ENCODE results near the gene RPL36A.

The RPL36A gene

GRCh38 chrX:101417190-101417589, 26.4 kb downstream of the RPL36A start:
- Histone ChIP-seq H3K27me3 (no peaks in the 10 kb centered on the region), H3K36me3 (no peaks in the 10 kb centered on the region; the same call in 1 of the 2 replicates), H3K4me3 (ENCODE audit: low read depth, low read length) (no peak overlapping the region), H3K9me3 (no peaks in the 10 kb centered on the region), H3K4me1 (peaks cover 6% of the 10 kb centered on the region; the same call in 1 of the 2 replicates)
- DNase-seq = no peak
- TF ChIP-seq, protein P1, sequence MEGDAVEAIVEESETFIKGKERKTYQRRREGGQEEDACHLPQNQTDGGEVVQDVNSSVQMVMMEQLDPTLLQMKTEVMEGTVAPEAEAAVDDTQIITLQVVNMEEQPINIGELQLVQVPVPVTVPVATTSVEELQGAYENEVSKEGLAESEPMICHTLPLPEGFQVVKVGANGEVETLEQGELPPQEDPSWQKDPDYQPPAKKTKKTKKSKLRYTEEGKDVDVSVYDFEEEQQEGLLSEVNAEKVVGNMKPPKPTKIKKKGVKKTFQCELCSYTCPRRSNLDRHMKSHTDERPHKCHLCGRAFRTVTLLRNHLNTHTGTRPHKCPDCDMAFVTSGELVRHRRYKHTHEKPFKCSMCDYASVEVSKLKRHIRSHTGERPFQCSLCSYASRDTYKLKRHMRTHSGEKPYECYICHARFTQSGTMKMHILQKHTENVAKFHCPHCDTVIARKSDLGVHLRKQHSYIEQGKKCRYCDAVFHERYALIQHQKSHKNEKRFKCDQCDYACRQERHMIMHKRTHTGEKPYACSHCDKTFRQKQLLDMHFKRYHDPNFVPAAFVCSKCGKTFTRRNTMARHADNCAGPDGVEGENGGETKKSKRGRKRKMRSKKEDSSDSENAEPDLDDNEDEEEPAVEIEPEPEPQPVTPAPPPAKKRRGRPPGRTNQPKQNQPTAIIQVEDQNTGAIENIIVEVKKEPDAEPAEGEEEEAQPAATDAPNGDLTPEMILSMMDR (IDR thresholded peaks at IDR 0.05; ENCODE audit: low read depth, low read length) = no peak

DNA sequence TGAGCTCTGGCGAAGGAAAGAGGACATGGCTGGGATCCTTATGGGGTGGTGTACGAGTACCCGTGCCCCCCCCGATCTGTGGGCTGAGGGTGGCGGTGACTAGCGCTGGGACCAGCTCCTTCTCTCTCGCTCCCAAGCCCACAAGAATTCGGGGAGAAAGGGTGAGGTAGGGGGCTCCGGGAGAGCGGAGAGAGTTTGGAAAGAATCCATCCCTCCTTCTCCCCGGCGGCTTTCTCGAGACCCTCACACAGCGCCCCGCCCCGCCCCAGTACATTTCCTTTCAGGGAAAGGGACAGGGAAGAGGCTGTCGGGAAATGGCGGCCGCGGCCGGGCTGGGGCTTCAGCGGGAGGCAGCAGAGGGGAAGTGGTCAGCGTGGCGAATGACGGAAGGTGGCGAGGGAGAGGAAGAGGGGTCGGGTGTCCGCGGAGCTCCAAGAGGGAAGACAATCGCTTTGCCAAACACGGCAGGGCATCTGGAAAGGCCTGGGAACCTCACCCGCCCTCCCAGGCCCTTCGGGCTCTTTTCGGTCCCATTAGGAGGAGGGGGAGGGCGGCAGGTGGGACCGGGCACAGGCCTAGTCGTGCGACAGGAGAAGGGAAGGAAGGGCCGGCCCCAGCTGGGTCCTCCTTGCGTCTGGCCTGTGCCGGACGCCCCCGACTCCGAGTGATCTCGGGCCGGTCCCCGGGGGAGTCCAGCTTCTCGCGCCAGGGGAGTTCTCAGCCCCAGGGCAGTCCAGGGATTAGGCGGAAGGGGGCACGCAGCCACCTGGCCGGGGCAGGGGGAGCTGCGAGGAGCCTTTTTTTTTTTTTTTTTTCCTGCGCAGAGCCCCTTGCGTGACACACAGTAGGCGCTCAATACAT, 27.4 kb downstream of the RPL36A start:
- H3K9me3 ChIP-seq = no peaks in the 10 kb centered on the region
- DNase-seq = peak; percentile 64
- H3K4me1 ChIP-seq = peaks cover 6% of the 10 kb centered on the region; the same call in 1 of the 2 replicates
- TF ChIP-seq, protein P1 (IDR thresholded peaks at IDR 0.05; ENCODE audit: low read depth, low read length) = no peak
- H3K4me3 ChIP-seq (ENCODE audit: low read depth, low read length) = peak overlapping the region; percentile 64
- H3K36me3 ChIP-seq = no peaks in the 10 kb centered on the region; the same call in 1 of the 2 replicates
- H3K27me3 ChIP-seq = no peaks in the 10 kb centered on the region

DNA sequence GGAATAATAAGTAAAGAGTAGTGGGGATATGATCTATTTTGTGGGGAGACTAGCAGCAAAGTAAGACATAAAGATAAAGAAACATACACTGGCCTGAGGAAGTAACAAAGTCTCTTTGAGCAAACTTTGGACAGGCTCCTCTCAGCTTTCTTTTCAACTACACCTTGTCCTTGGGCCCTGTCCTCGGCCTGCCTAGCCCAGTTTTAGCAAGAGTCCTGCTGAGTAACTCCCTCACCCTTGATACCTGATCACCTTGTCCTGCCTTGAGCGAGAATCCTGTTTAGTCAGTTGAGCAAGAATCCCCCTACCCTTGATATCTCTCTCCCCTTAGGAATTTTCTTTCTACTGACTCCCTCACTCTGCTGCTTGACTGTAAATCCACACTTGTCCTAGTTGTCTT, 28.7 kb downstream of the RPL36A start:
- Histone ChIP-seq H3K4me3 (ENCODE audit: low read depth, low read length) (no peak overlapping the region), H3K9me3 (no peaks in the 10 kb centered on the region), H3K36me3 (no peaks in the 10 kb centered on the region; the same call in 1 of the 2 replicates), H3K4me1 (peaks cover 6% of the 10 kb centered on the region; the same call in 1 of the 2 replicates), H3K27me3 (no peaks in the 10 kb centered on the region)
- TF ChIP-seq, protein P1 (IDR thresholded peaks at IDR 0.05; ENCODE audit: low read depth, low read length) = no peak
- DNase-seq = no peak

DNA sequence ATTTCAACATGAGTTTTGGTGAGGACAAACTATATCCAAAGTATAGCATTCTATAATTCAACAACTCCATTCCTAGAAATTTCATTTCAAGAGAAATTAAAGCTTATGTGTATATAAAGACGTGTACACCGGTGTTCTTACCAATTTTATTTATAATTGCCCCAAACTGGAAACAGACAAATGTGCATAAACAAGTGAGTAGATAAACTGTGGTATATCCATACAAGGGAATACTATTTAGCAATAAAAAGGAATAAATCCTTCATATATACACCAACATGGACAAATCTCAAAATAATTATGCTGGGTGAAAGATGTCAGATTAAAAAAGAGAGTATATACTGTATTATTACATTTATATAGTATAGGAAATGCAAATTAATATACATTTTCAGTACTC, 37.1 kb downstream of the RPL36A start:
- Histone ChIP-seq H3K9me3 (no peaks in the 10 kb centered on the region), H3K4me1 (no peaks in the 10 kb centered on the region), H3K27me3 (no peaks in the 10 kb centered on the region), H3K4me3 (ENCODE audit: low read depth, low read length) (no peak overlapping the region), H3K36me3 (no peaks in the 10 kb centered on the region)
- TF ChIP-seq, protein P1 (IDR thresholded peaks at IDR 0.05; ENCODE audit: low read depth, low read length) = no peak
- no peak for DNase-seq

- TF ChIP-seq, protein P1 (IDR thresholded peaks at IDR 0.05; ENCODE audit: low read depth, low read length) = no peak
- Histone ChIP-seq H3K4me1 (no peaks in the 10 kb centered on the region), H3K9me3 (no peaks in the 10 kb centered on the region), H3K4me3 (ENCODE audit: low read depth, low read length) (no peak overlapping the region), H3K36me3 (no peaks in the 10 kb centered on the region), H3K27me3 (no peaks in the 10 kb centered on the region)
- DNase-seq = no peak
Measured at GRCh38 chrX:101429934-101430333, 39.1 kb downstream of the RPL36A start.

- DNase-seq = no peak
- no peaks in the 10 kb centered on the region for H3K27me3 ChIP-seq
- no peaks in the 10 kb centered on the region for H3K9me3 ChIP-seq
- H3K4me1 ChIP-seq = no peaks in the 10 kb centered on the region
- H3K4me3 ChIP-seq (ENCODE audit: low read depth, low read length) = no peak overlapping the region
- H3K36me3 ChIP-seq = no peaks in the 10 kb centered on the region
- TF ChIP-seq, protein P1 (IDR thresholded peaks at IDR 0.05; ENCODE audit: low read depth, low read length) = no peak
Measured at GRCh38 chrX:101430457-101431078, 39.8 kb downstream of the RPL36A start.
